ENCODE data around the gene DSP.

DSP gene

DNA sequence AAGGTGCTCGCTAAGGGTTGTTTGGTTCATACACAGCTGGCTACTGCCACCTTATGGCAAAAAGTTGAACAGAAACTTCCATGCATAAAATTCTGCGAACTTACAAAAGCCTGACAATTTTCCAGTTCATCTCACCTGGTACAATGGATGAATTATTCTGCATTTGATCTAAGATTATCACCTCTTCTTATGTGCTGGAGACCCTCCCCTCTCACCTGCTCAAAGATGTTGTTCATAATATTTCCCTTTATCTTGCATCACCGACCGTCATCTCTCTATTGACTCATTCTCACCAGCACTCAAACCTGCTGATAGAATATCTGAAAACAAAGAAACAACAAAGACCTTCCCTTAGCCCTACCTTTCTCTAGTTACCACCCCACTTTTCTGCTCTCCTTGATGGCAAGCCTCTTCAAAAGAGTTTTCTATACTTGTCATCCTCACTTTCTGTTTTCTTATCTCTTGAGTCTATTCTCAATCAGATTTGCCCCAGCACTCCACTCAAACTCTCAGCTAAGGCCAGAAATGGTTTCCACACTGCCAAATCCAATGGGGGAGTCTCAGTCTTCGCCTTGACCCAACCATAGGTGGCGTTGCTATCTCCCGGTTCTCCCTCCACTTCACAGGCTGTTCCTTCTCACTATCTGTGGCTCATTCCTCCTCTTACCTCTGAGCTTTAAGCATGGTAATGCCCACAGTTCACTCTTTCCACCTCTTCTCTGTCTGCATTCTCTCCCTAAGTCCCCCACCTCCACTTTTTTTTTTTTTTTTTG lies 74.3 kb downstream of the DSP start:
- no peak for DNase-seq

DNA sequence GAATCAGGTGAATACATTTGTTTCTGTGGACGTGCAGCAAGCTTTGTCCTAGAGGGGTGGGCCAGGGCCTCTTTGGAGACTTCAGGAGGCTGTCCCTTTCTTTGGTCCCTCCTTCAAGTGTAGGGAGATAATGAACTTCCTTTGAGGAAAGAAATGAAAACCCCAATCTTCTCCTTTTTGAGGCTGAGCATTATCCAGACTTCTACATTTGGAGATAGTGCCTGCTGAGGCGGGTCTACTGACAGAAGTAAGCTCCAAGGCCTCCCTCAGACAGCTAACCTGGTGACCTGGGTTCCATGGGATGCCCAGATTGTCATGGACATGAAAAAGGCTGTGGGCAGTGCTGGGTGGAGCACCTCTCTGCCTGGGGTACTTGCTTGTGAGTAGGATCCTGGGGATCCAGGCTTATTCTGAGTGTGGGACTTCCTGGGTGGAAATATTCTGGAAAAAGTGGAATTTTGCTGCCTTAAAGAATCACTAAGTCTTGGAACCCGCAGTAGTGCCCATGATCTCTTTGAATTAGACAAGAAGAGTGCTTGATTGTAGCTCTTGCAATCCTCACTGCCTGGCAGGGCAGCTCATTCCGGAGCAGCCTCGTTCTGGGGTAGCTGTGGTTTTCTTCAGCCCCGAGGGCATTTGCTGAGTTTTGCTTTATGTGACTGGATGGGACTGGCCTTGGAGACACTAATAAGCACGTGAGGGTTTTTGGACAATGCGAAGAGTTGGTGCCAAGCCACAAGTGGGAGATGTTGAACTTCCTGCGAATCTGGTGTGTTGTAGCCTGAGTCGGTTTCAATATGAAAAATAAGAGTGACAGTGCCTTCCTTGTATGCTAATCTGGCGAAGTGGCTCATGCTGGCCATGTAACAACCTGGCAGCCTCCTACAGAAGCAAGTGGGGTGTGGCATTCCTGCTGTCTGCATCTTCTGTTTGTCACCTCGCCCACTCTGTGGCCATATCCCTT lies 76.6 kb downstream of the DSP start:
- peak; percentile 26 for DNase-seq

- no peak for DNase-seq
Observed at GRCh38 chr6:7621761-7622160, 80.3 kb downstream of the DSP start.

DNA sequence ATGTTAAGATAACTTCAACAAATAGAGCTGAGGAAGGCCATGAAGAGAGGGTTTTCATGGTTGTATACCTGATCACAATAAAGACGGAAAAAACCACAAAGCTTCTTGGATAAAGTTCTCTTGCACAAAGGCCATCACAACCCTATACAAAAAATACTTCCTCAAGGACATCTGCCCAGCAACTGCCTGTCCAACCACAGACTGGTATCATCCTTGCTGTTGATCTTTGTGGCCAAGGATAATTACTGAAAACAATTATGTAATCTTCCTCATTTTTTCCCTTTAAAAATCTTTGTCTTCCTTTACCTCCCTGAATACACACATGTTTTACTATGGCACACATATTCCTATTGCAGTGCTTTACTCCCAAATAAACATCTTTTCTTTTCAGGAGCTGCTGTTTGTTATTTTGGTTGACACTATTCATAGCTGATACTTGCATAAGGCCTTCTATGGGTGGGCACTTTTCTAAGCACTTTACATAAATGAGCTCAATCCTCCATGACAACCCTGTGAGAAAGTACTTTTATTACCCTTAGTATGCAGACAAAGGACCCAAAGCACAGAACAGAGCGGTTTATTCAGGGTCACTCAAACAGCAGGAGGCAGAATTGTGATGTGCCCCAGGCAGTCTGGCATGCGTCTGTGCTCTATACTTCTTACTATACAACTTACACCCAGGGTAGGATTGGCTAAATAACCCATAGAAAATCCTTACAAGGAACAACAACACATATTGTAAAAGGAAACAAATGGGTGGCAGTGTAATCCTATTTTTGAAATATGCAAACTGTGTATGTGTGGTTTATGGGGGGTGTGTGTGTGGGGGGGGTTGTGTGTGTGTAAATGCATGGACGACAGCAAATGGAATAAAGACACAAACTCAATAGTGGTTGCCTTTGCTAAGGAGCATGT lies 83.6 kb downstream of the DSP start:
- DNase-seq, result no peak

DNA sequence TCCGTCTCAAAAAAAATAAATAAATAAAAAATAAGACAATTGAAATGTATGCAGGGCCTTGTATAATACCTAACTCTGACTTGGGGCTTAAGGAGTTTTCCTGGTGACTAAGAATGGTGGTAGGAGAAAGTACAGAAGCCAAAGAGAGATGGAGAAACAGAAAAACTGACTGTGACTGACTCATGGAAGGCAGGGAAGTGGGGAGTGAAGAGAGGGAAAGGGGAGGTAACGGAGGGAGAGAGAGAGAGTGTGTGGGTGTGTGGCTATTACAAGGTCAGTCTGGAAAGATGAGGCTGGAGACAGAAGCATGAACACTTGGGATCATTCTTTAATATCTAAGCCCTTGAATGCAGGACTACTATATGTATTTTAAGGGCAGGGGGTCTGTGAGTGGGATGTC lies 87.0 kb downstream of the DSP start:
- DNase-seq, result no peak

DNA sequence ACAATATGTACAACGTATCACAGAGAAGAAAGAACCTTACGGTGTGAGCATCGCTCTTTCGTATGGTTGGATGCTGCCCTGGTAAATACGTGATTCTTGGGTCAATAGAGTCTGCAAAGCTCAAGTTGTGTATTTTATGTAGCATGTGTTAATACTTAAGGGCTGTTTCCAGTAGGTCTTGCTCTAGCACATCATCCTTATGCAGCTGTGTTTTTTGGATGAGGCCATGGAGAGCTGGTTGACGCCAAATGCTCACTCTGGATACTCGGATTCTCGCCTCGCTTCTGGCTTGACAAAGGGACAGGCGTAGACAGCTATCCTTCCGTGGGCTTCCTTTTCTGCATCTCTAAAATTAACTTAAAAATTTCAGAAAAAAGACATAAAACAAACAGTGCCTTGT lies 87.4 kb downstream of the DSP start:
- no peak for DNase-seq

DNA sequence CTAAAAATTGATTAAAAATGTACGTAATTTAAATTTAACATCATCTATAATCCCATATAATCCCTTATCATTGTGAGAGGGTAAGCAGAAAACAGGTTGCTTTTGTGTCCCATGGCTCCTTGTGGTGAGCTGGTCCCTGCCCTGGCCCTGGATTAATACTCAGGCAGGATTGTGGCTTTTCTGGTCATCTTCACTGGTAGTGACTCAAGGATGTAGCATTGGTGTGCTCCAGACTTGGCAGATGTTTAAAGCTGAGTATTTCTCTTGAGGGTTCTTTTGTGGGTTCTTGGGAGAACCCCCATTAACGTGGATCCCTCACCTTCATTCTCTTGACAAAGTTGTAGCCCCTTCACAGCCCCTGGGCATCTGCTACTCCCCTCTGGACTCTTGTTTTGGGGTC lies 87.8 kb downstream of the DSP start:
- no peak for DNase-seq

- no peak for DNase-seq
Observed at GRCh38 chr6:7630792-7631191, 89.3 kb downstream of the DSP start.

- no peak for DNase-seq
Observed at GRCh38 chr6:7631466-7631865, 90.0 kb downstream of the DSP start.

- no peak for DNase-seq
Observed at GRCh38 chr6:7632501-7633290, 91.2 kb downstream of the DSP start.

GRCh38 chr6:7633361-7633760 lies 91.9 kb downstream of the DSP start:
- no peak for DNase-seq

DNA sequence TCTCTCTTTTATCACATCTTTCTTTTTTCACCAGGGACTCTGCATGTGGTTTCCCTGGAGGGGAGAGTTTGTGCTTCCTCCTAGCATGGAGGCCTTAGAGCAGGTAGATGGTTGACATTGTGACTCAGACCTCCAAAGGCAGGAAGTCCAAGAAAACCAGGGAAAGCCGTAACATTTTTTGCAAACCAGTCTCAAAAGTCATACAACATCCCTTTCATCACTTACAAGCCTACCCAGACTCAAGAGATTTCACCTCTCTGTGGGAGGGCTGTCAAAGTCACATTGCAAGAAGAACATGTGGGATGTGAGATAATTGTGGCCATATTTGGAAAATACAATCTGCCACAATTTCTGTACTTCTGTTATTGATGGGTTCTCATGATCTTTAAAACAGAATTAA lies 94.7 kb downstream of the DSP start:
- no peak for DNase-seq
